Stimulated activated CD8-positive, alpha-beta memory T cell treated with anti-CD3 and anti-CD28 coated beads, Interleukin-7, amount 100 ng/mL, for 48 hours (primary cell): ENCODE results near the gene AP1S2.
"Not testable (repeated sequence)": the region's sequence is repeated elsewhere in the genome, so short reads cannot be mapped to it uniquely, and the experiment has no call there.

Experiments
- DNase-seq, 2 donors: peaks; one replicate each; pipeline ENCODE4 v3.0.0-alpha.2; 2020; ENCODE audit warnings: low read depth in 1 of 2; ENCODE audit errors: extremely low read depth in 1 of 2

AP1S2 gene

GRCh38 chrX:15854712-15855567 lies at the start of gene AP1S2:
TSS of gene AP1S2 (minus strand) at chrX:15854813. CDS start at chrX:15852524, 2,289 bp downstream.
- peak; percentile 80 to 99 for DNase-seq

- DNase-seq = no peak
Observed at GRCh38 chrX:15903186-15903681, 48.6 kb upstream of the AP1S2 start.

GRCh38 chrX:15895334-15895733 lies 40.7 kb upstream of the AP1S2 start:
- no peak for DNase-seq

- DNase-seq = no peak
Observed at GRCh38 chrX:15894724-15895123, 40.1 kb upstream of the AP1S2 start.

- DNase-seq = no peak
Observed at GRCh38 chrX:15890463-15890862, 35.9 kb upstream of the AP1S2 start.

GRCh38 chrX:15888062-15888461 lies 33.4 kb upstream of the AP1S2 start:
- no peak for DNase-seq

GRCh38 chrX:15883540-15883863 lies 28.9 kb upstream of the AP1S2 start:
- DNase-seq = no peak

GRCh38 chrX:15882704-15883539 lies 28.3 kb upstream of the AP1S2 start:
- DNase-seq = no peak

- no peak for DNase-seq
Observed at GRCh38 chrX:15881381-15881897, 26.8 kb upstream of the AP1S2 start.

GRCh38 chrX:15877914-15878313 lies 23.3 kb upstream of the AP1S2 start:
- DNase-seq = not testable (repeated sequence)

GRCh38 chrX:15877380-15877779 lies 22.8 kb upstream of the AP1S2 start:
- DNase-seq = no peak

- no peak for DNase-seq
Observed at GRCh38 chrX:15874672-15875071, 20.1 kb upstream of the AP1S2 start.

GRCh38 chrX:15873566-15873965 lies 19.0 kb upstream of the AP1S2 start:
- no peak for DNase-seq

- no peak for DNase-seq
Observed at GRCh38 chrX:15870310-15870709, 15.7 kb upstream of the AP1S2 start.

GRCh38 chrX:15869695-15870094 lies 15.1 kb upstream of the AP1S2 start:
- no peak for DNase-seq

- no peak for DNase-seq
Observed at GRCh38 chrX:15866147-15866546, 11.5 kb upstream of the AP1S2 start.

GRCh38 chrX:15864629-15865028 lies 10.0 kb upstream of the AP1S2 start:
- DNase-seq = no peak

GRCh38 chrX:15864023-15864422 lies 9.4 kb upstream of the AP1S2 start:
- no peak for DNase-seq

- DNase-seq = no peak
Observed at GRCh38 chrX:15860921-15861320, 6.3 kb upstream of the AP1S2 start.

- DNase-seq = no peak
Observed at GRCh38 chrX:15858051-15858450, 3.4 kb upstream of the AP1S2 start.

GRCh38 chrX:15856636-15857035 lies 2.0 kb upstream of the AP1S2 start:
- no peak for DNase-seq

- DNase-seq = no peak
Observed at GRCh38 chrX:15856222-15856587, 1.6 kb upstream of the AP1S2 start.
